Astrocyte (in vitro differentiated cells and primary cell): ENCODE data around the gene IGF1R. TPM values are rescaled to one million over a fixed set of nuclear protein-coding genes. Genes with fewer than 3 reads are reported as not detected.

Experiments used
- DNase-seq: peaks from one replicate; pipeline ENCODE4 v3.0.0-alpha.2; 2010; ENCODE audit warnings: low read depth
- FAIRE-seq: peaks from 2 replicates; lab custom pipeline; 2011; peaks lifted over from hg19 to GRCh38; lab: Jason Lieb, UNC
- H2AFZ ChIP-seq: 2 replicates; pipeline ENCODE4 v1.6.0; 2012; ENCODE audit warnings: low read depth, low read length, inconsistent platforms
- H3K27ac ChIP-seq: 2 replicates; pipeline ENCODE4 v1.5.1; 2011; ENCODE audit warnings: low read depth, low read length, inconsistent platforms
- H3K27me3 ChIP-seq: 2 replicates; pipeline ENCODE4 v1.6.0; 2011; ENCODE audit warnings: low read length, inconsistent platforms; ENCODE audit not compliant: insufficient read depth
- H3K36me3 ChIP-seq: 2 replicates; pipeline ENCODE4 v1.5.1; 2011; ENCODE audit warnings: low read length, inconsistent platforms; ENCODE audit not compliant: insufficient read depth
- H3K4me1 ChIP-seq: 2 replicates; pipeline ENCODE4 v1.5.1; 2011; ENCODE audit warnings: low read length, inconsistent platforms; ENCODE audit not compliant: insufficient read depth
- H3K4me2 ChIP-seq: 2 replicates; pipeline ENCODE4 v1.6.0; 2012; ENCODE audit warnings: low read length, inconsistent platforms
- H3K4me3 ChIP-seq: 2 replicates; pipeline ENCODE4 v1.5.1; 2011; ENCODE audit warnings: low read depth, mild to moderate bottlenecking, low read length, inconsistent platforms; ENCODE audit not compliant: insufficient read depth
- H3K79me2 ChIP-seq: 2 replicates; pipeline ENCODE4 v1.6.0; 2012; ENCODE audit warnings: mild to moderate bottlenecking, low read length, inconsistent platforms; ENCODE audit not compliant: insufficient read depth
- H3K9ac ChIP-seq: 2 replicates; pipeline ENCODE4 v1.6.0; 2012; ENCODE audit warnings: mild to moderate bottlenecking, low read length, inconsistent platforms
- H3K9me3 ChIP-seq: 2 replicates; pipeline ENCODE4 v1.5.1; 2012; ENCODE audit warnings: low read depth, mild to moderate bottlenecking, low read length, inconsistent platforms; ENCODE audit not compliant: insufficient read depth
- H4K20me1 ChIP-seq: 2 replicates; pipeline ENCODE4 v1.6.0; 2012; ENCODE audit warnings: low read length, inconsistent platforms; ENCODE audit not compliant: insufficient read depth
- H3K27ac Mint-ChIP-seq: one replicate; pipeline ENCODE4 v1.8.0; 2021; ENCODE audit warnings: mild to moderate bottlenecking, mixed read lengths; ENCODE audit not compliant: unreplicated experiment
- H3K27me3 Mint-ChIP-seq: one replicate; pipeline ENCODE4 v1.8.0; 2021; ENCODE audit warnings: low read depth, mixed read lengths; ENCODE audit not compliant: unreplicated experiment
- H3K36me3 Mint-ChIP-seq: one replicate; pipeline ENCODE4 v1.8.0; 2021; ENCODE audit warnings: low read depth, mixed read lengths; ENCODE audit not compliant: unreplicated experiment
- H3K4me1 Mint-ChIP-seq: one replicate; pipeline ENCODE4 v1.8.0; 2021; ENCODE audit warnings: low read depth, mixed read lengths; ENCODE audit not compliant: unreplicated experiment
- H3K4me3 Mint-ChIP-seq: one replicate; pipeline ENCODE4 v1.8.0; 2021; ENCODE audit warnings: mild to moderate bottlenecking, moderate library complexity, mixed read lengths; ENCODE audit not compliant: unreplicated experiment
- H3K9me3 Mint-ChIP-seq: one replicate; pipeline ENCODE4 v1.8.0; 2021; ENCODE audit warnings: mild to moderate bottlenecking, mixed read lengths; ENCODE audit not compliant: unreplicated experiment
- CTCF ChIP-seq: IDR thresholded peaks from 2 replicates; pipeline ENCODE4 v1.5.1; 2011; ENCODE audit warnings: low read depth, mild to moderate bottlenecking, inconsistent platforms, low read length, moderate library complexity; ENCODE audit not compliant: insufficient read depth
- EZH2 ChIP-seq: IDR thresholded peaks from 2 replicates; pipeline ENCODE4 v1.6.1; 2012; ENCODE audit warnings: mild to moderate bottlenecking, low read length, inconsistent platforms; ENCODE audit not compliant: insufficient read depth
- total RNA-seq: library from RNA; stranded (reverse); gene quantifications from 2 replicates; pipeline ENCODE4 v1.2.1, GENCODE V29; 2021

Gene IGF1R
- total RNA-seq, 1 donor from 2014 or later = 270 TPM

GRCh38 chr15:98724494-98724893, 76.2 kb downstream of the IGF1R start:
- no peaks in the 10 kb centered on the region for H3K36me3 ChIP-seq
- TF ChIP-seq EZH2 = no peak
- TF ChIP-seq CTCF = no peak
- H3K27me3 ChIP-seq = no peaks in the 10 kb centered on the region
- H2AFZ ChIP-seq = no peak overlapping the region
- FAIRE-seq = no peak
- peak overlapping the region; percentile 88 for H3K27ac Mint-ChIP-seq
- H3K27ac ChIP-seq = no peak overlapping the region
- peaks cover 85% of the 10 kb centered on the region for H3K79me2 ChIP-seq
- peaks cover 79% of the 10 kb centered on the region for H3K4me1 Mint-ChIP-seq
- H3K9ac ChIP-seq = no peak overlapping the region
- H3K4me1 ChIP-seq = peaks cover 47% of the 10 kb centered on the region
- no peaks in the 10 kb centered on the region for H3K9me3 Mint-ChIP-seq
- no peak overlapping the region for H3K4me3 ChIP-seq
- peaks cover 61% of the 10 kb centered on the region for H4K20me1 ChIP-seq
- H3K27me3 Mint-ChIP-seq = no peaks in the 10 kb centered on the region
- peaks cover 16% of the 10 kb centered on the region for H3K36me3 Mint-ChIP-seq
- H3K4me2 ChIP-seq = no peak overlapping the region
- DNase-seq = no peak
- no peaks in the 10 kb centered on the region for H3K9me3 ChIP-seq
- H3K4me3 Mint-ChIP-seq = no peak overlapping the region

- Histone ChIP-seq H3K4me1 (peaks cover 46% of the 10 kb centered on the region), H3K9me3 (no peaks in the 10 kb centered on the region), H3K27me3 (no peaks in the 10 kb centered on the region), H3K79me2 (peaks cover 85% of the 10 kb centered on the region), H3K36me3 (no peaks in the 10 kb centered on the region), H3K4me3 (no peak overlapping the region), H3K9ac (no peak overlapping the region), H3K27ac (no peak overlapping the region), H2AFZ (no peak overlapping the region), H4K20me1 (peaks cover 49% of the 10 kb centered on the region), H3K4me2 (no peak overlapping the region)
- DNase-seq (no peak), FAIRE-seq (no peak)
- no peaks in the 10 kb centered on the region for H3K27me3 Mint-ChIP-seq
- H3K4me3 Mint-ChIP-seq = no peak overlapping the region
- H3K9me3 Mint-ChIP-seq = no peaks in the 10 kb centered on the region
- no peak for TF ChIP-seq CTCF
- TF ChIP-seq EZH2 = no peak
- H3K27ac Mint-ChIP-seq = no peak overlapping the region
- peaks cover 12% of the 10 kb centered on the region for H3K36me3 Mint-ChIP-seq
- H3K4me1 Mint-ChIP-seq = peaks cover 65% of the 10 kb centered on the region
These were observed 77.5 kb downstream of the IGF1R start for GRCh38 chr15:98725874-98726273.

- Mint-ChIP-seq H3K36me3 (peaks cover 9% of the 10 kb centered on the region), H3K4me3 (peak overlapping the region; percentile 65), H3K27me3 (no peaks in the 10 kb centered on the region), H3K27ac (peak overlapping the region; percentile 100), H3K4me1 (peaks cover 50% of the 10 kb centered on the region), H3K9me3 (no peaks in the 10 kb centered on the region)
- peak overlapping the region; percentile 26 for H3K4me3 ChIP-seq
- peak overlapping the region; percentile 82 for H3K9ac ChIP-seq
- peaks cover 85% of the 10 kb centered on the region for H3K79me2 ChIP-seq
- no peak for TF ChIP-seq CTCF
- no peak for TF ChIP-seq EZH2
- DNase-seq (peak; percentile 93), FAIRE-seq (no peak)
- H4K20me1 ChIP-seq = peaks cover 47% of the 10 kb centered on the region
- peak overlapping the region; percentile 85 for H3K4me2 ChIP-seq
- H3K4me1 ChIP-seq = peaks cover 42% of the 10 kb centered on the region
- peak overlapping the region; percentile 99 for H3K27ac ChIP-seq
- no peaks in the 10 kb centered on the region for H3K36me3 ChIP-seq
- peak overlapping the region; percentile 12 for H2AFZ ChIP-seq
- H3K9me3 ChIP-seq = no peaks in the 10 kb centered on the region
- no peaks in the 10 kb centered on the region for H3K27me3 ChIP-seq
These were observed 79.0 kb downstream of the IGF1R start for GRCh38 chr15:98727115-98728040.
